GM12878 (cell line): ENCODE measurements around the gene TTLL11. TPM values are rescaled to one million over a fixed set of nuclear protein-coding genes. Genes with fewer than 3 reads are reported as not detected.

Experiments
- ATAC-seq: fragments of 200-7000 bp; cut with Tn5 transposase; 3 replicates; pipeline ENCODE4 v1.9.1; 2020; ENCODE audit warnings: mild to moderate bottlenecking, moderate library complexity
- BruUV-seq: library from RNA; stranded (reverse); fragments of 400-500 nt; replicated peaks from 2 replicates; lab custom pipeline; 2021; lab: Mats Ljungman, UMichigan
- CTCF ChIA-PET: fragments of 300-600 bp; sonication (Branson Sonifier 250); formaldehyde crosslinking; extraction: SDS; loops from one replicate; lab custom pipeline; 2021; ENCODE audit warnings: inconsistent platforms; lab: Yijun Ruan, JAX
- POLR2A ChIA-PET: fragments of 350-600 bp; formaldehyde crosslinking; extraction: SDS; loops from one replicate; lab custom pipeline; 2021; ENCODE audit warnings: inconsistent platforms; lab: Charles Lee
- RAD21 ChIA-PET: fragments of 300-600 bp; sonication (Branson Sonifier 250); formaldehyde crosslinking; loops from one replicate; lab custom pipeline; 2023; ENCODE audit warnings: antibody characterized with exemption; ENCODE audit not compliant: unreplicated experiment; lab: Charles Lee
- SMC1A ChIA-PET: fragments of 300-600 bp; sonication (Branson Sonifier 250); formaldehyde crosslinking; loops from one replicate; lab custom pipeline; 2023; ENCODE audit not compliant: unreplicated experiment, uncharacterized antibody; lab: Charles Lee
- DNase-seq: peaks from one replicate; pipeline ENCODE4 v3.0.0-alpha.2; 2011; ENCODE audit warnings: low read depth, low spot score
- FAIRE-seq: peaks from 3 replicates; lab custom pipeline; 2011; peaks lifted over from hg19 to GRCh38; lab: Jason Lieb, UNC
- H2AFZ ChIP-seq: 2 replicates; pipeline ENCODE4 v1.6.0; 2011; ENCODE audit warnings: low read depth, low read length, control low read depth; ENCODE audit not compliant: control insufficient read depth
- H3K27ac ChIP-seq: 2 replicates; pipeline ENCODE4 v1.5.1; 2011; ENCODE audit warnings: control low read depth; ENCODE audit not compliant: control insufficient read depth, insufficient read depth
- H3K27me3 ChIP-seq, 2 experiments: replicated peaks in 1 of 2; 2 replicates each; pipeline versions ENCODE4 v1.6.0 to v1.6.1; 2011; ENCODE audit warnings: low read length in 1 of 2; ENCODE audit not compliant: control insufficient read depth in 2 of 2, insufficient read depth in 2 of 2
- H3K36me3 ChIP-seq, 2 experiments: 2 replicates each; pipeline ENCODE4 v1.5.1; 2011; ENCODE audit warnings: low read length in 1 of 2; ENCODE audit not compliant: control insufficient read depth in 2 of 2, insufficient read depth in 2 of 2
- H3K4me1 ChIP-seq: 2 replicates; pipeline ENCODE4 v1.6.1; 2011; ENCODE audit warnings: mild to moderate bottlenecking, low read length, moderate library complexity, mixed read lengths; ENCODE audit not compliant: control insufficient read depth, insufficient read depth
- H3K4me2 ChIP-seq: 2 replicates; pipeline ENCODE4 v1.6.0; 2011; ENCODE audit warnings: control low read depth; ENCODE audit not compliant: control insufficient read depth, insufficient read depth
- H3K4me3 ChIP-seq: fragments of 200-600 bp; sonication (generic); 2 replicates; pipeline ENCODE4 v1.5.1; 2016
- H3K79me2 ChIP-seq: 2 replicates; pipeline ENCODE4 v1.6.0; 2011; ENCODE audit warnings: low read length; ENCODE audit not compliant: control insufficient read depth, insufficient read depth
- H3K9ac ChIP-seq: 2 replicates; pipeline ENCODE4 v1.8.0; 2011; ENCODE audit warnings: low read length, control low read depth, mixed read lengths; ENCODE audit not compliant: control insufficient read depth, insufficient read depth
- H3K9me3 ChIP-seq: replicated peaks from 3 replicates; pipeline ENCODE4 v1.5.1; 2011; ENCODE audit warnings: mild to moderate bottlenecking, low read length; ENCODE audit not compliant: control insufficient read depth, insufficient read depth
- H4K20me1 ChIP-seq: 2 replicates; pipeline ENCODE4 v1.6.0; 2011; ENCODE audit not compliant: control insufficient read depth, insufficient read depth
- ASH2L ChIP-seq: fragments of 300-600, 200-600 bp; sonication (generic); IDR thresholded peaks from 2 replicates; pipeline ENCODE4 v1.6.1; 2017; ENCODE audit warnings: low read depth, mild to moderate bottlenecking, borderline replicate concordance
- HDAC2 ChIP-seq: fragments of 200-600 bp; sonication (generic); IDR thresholded peaks from 2 replicates; pipeline ENCODE4 v1.6.1; 2017
- KLF5 ChIP-seq: fragments of 450-650 bp; IDR thresholded peaks from 2 replicates; pipeline ENCODE4 v1.6.1; 2014; ENCODE audit warnings: mild to moderate bottlenecking; ENCODE audit not compliant: partially characterized antibody
- RAD21 ChIP-seq: IDR thresholded peaks from 2 replicates; pipeline ENCODE4 v1.6.1; 2011; ENCODE audit warnings: mild to moderate bottlenecking, low read depth, low read length, moderate library complexity; ENCODE audit not compliant: insufficient read depth
- WGBS: methylation state at CpG from one replicate; pipeline ENCODE4 v1.1.6; 2016; ENCODE audit warnings: low lambda C conversion rate; ENCODE audit not compliant: insufficient replicate concordance, insufficient coverage; ENCODE audit errors: missing lambda C conversion rate; 5-methylcytosine and 5-hydroxymethylcytosine counted together
- in situ Hi-C: fragments of 300-500 bp; cut with MboI; formaldehyde crosslinking; loops from 9 replicates; pipeline ENCODE4 v1.14.3; 2018; ENCODE audit warnings: mixed read lengths
- intact Hi-C: fragments of 100-400 bp; cut with micrococcal nuclease; formaldehyde crosslinking; loops from one replicate; pipeline ENCODE4 v1.14.2; 2022; ENCODE audit not compliant: unreplicated experiment
- polyA plus RNA-seq, 11 experiments: library from polyadenylated mRNA; depleted of rRNA in 4 of 11; unstranded in 6 of 11; stranded (reverse) in 5 of 11; fragments of >200 nt; fragmentation: Nextera tagmentation in 4 of 11; fragmentation: Illumina TruSeq in 1 of 11; extraction: Ambion mirVana in 4 of 11; extraction: Trizol in 1 of 11; gene quantifications; 1 replicate in 1 of 11; 2 replicates in 10 of 11; pipeline versions ENCODE4 v1.2.1 to v1.2.3, GENCODE V29; 2011 to 2016; ENCODE audit warnings: inconsistent platforms in 2 of 11, missing spikeins in 2 of 11, low read depth in 1 of 11
- total RNA-seq, 4 experiments: library from RNA; depleted of rRNA in 3 of 4; stranded (reverse); fragments of >200 nt in 3 of 4; fragmentation: Illumina TruSeq in 1 of 4; extraction: Trizol in 1 of 4; gene quantifications; 2 replicates each; pipeline versions ENCODE4 v1.2.1 to v1.2.3, GENCODE V29; 2013 to 2021
- TF ChIP-seq, protein P1 (sequence below), 3 experiments: IDR thresholded peaks in 2 of 3; conservative IDR thresholded peaks in 1 of 3; 2 replicates each; pipeline ENCODE4 v1.5.1; 2011; ENCODE audit warnings: low read depth in 3 of 3, low read length in 3 of 3, mild to moderate bottlenecking in 3 of 3, control low read depth in 2 of 3, moderate library complexity in 2 of 3, inconsistent platforms in 1 of 3, mixed read lengths in 1 of 3; ENCODE audit not compliant: control insufficient read depth in 2 of 3, insufficient read depth in 1 of 3; ENCODE audit errors: extremely low read depth in 1 of 3
- TF ChIP-seq, protein P2 (sequence below): IDR thresholded peaks from 2 replicates; pipeline ENCODE4 v1.6.1; 2012; ENCODE audit warnings: low read depth, low read length, improper control_type of control experiment

TTLL11 gene
- total and polyA plus RNA-seq, 10 of the 15 experiments (the other 5 are each of a cell fraction or from before 2014, with no cell fraction given), result 1.2 to 3.7 (median 2.9) TPM

DNA sequence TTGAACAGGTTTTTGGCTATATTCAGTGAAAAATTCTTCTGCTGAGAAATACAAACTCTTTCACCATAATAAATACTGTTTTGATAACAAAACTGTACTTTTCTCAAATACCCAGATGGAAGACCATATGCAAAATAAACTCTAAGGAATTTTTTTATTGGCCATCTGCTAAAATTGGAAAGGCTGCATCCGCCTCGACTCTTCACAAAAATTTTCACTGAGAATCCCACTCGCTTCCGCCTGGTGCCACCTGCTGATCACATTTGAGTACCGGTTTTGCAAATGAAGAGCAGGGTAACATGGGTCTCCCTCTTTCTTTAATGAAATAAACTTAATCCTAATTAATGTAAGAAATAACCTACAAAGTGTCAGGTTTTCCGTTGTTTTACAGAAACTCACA lies 76.4 kb downstream of the TTLL11 start:
- TF ChIP-seq, protein P1, sequence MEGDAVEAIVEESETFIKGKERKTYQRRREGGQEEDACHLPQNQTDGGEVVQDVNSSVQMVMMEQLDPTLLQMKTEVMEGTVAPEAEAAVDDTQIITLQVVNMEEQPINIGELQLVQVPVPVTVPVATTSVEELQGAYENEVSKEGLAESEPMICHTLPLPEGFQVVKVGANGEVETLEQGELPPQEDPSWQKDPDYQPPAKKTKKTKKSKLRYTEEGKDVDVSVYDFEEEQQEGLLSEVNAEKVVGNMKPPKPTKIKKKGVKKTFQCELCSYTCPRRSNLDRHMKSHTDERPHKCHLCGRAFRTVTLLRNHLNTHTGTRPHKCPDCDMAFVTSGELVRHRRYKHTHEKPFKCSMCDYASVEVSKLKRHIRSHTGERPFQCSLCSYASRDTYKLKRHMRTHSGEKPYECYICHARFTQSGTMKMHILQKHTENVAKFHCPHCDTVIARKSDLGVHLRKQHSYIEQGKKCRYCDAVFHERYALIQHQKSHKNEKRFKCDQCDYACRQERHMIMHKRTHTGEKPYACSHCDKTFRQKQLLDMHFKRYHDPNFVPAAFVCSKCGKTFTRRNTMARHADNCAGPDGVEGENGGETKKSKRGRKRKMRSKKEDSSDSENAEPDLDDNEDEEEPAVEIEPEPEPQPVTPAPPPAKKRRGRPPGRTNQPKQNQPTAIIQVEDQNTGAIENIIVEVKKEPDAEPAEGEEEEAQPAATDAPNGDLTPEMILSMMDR (IDR thresholded peaks at IDR 0.05 in 2 of 3, conservative IDR thresholded peaks at IDR 0.05 in 1 of 3; ENCODE audit: control insufficient read depth in 2 of 3, extremely low read depth in 1 of 3, insufficient read depth in 1 of 3, low read depth in 3 of 3, low read length in 3 of 3), result peak in 2 of 3 experiments; percentile 11 to 16; a peak in 1 of 6 replicates
- TF ChIP-seq RAD21, result peak; percentile 18; the same call in 1 of the 2 replicates
- no peak for TF ChIP-seq KLF5
- TF ChIP-seq HDAC2, result no peak
- TF ChIP-seq ASH2L, result no peak
- TF ChIP-seq, protein P2, sequence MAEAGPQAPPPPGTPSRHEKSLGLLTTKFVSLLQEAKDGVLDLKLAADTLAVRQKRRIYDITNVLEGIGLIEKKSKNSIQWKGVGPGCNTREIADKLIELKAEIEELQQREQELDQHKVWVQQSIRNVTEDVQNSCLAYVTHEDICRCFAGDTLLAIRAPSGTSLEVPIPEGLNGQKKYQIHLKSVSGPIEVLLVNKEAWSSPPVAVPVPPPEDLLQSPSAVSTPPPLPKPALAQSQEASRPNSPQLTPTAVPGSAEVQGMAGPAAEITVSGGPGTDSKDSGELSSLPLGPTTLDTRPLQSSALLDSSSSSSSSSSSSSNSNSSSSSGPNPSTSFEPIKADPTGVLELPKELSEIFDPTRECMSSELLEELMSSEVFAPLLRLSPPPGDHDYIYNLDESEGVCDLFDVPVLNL, result no peak
- in situ Hi-C loops, result no loop called here
- no peak for DNase-seq
- H3K9ac ChIP-seq, result no peak overlapping the region
- ChIA-PET POLR2A (no interaction called here), RAD21 (no interaction called here), SMC1A (no interaction called here), CTCF (no interaction called here)
- no peak for ATAC-seq
- no peak overlapping the region for H3K4me2 ChIP-seq
- H3K27me3 ChIP-seq, result no peaks in the 10 kb centered on the region
- H3K4me3 ChIP-seq, result no peak overlapping the region
- FAIRE-seq, result no peak
- no peaks in the 10 kb centered on the region for H3K4me1 ChIP-seq
- intact Hi-C loops, result no loop called here
- WGBS, result 32% methylated on average over 6 of the region's 6 CpGs
- H3K27ac ChIP-seq, result no peak overlapping the region
- no TSS peak for BruUV-seq
- no peaks in the 10 kb centered on the region for H4K20me1 ChIP-seq
- no peaks in the 10 kb centered on the region for H3K9me3 ChIP-seq
- H2AFZ ChIP-seq, result no peak overlapping the region
- no peaks in the 10 kb centered on the region for H3K36me3 ChIP-seq
- H3K79me2 ChIP-seq, result no peaks in the 10 kb centered on the region
